ENCODE data around the gene TSHZ3.

DNA sequence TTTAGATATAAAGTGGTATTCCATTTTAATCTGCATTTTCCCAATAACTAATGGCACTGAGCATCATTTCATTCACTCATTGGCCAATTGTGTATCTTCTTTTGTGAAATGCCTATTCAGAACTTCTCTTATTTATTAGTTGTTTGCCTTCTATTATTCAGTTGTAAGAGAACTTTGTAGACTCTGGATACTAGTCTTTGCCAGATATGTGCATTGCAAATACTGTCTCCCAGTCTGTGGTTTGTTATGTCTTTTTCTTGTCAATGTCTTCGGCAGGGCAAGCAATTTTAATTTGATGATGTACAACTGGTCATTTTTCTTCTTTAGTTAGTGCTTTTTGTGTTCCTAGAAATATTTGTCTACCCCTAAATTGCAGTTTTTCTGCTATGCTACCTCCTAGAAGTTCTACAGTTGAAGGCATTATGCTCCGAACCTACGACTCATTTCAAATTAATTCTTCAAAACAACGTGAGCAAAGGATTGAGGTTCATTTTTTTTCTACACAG lies 115.9 kb downstream of the TSHZ3 start:
- TF ChIP-seq, protein P1, sequence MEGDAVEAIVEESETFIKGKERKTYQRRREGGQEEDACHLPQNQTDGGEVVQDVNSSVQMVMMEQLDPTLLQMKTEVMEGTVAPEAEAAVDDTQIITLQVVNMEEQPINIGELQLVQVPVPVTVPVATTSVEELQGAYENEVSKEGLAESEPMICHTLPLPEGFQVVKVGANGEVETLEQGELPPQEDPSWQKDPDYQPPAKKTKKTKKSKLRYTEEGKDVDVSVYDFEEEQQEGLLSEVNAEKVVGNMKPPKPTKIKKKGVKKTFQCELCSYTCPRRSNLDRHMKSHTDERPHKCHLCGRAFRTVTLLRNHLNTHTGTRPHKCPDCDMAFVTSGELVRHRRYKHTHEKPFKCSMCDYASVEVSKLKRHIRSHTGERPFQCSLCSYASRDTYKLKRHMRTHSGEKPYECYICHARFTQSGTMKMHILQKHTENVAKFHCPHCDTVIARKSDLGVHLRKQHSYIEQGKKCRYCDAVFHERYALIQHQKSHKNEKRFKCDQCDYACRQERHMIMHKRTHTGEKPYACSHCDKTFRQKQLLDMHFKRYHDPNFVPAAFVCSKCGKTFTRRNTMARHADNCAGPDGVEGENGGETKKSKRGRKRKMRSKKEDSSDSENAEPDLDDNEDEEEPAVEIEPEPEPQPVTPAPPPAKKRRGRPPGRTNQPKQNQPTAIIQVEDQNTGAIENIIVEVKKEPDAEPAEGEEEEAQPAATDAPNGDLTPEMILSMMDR (IDR thresholded peaks at IDR 0.05): no peak
- no peak for TF ChIP-seq ZFX (IDR thresholded peaks at IDR 0.05; ENCODE audit: borderline replicate concordance)

Data from 22Rv1 (cell line).